H9 (cell line): ENCODE data around the gene RTN4R. TPM values are rescaled to one million over a fixed set of nuclear protein-coding genes. Genes with fewer than 3 reads are reported as not detected.

ENCODE experiments used
- DNase-seq: peaks from one replicate; pipeline ENCODE4 v3.0.0-alpha.2; 2017
- H2AFZ ChIP-seq: one replicate; pipeline ENCODE4 v1.6.1; 2013; ENCODE audit warnings: mild to moderate bottlenecking, low read length, control low read depth, moderate library complexity
- H2AK5ac ChIP-seq: 2 replicates; pipeline ENCODE4 v1.6.1; 2013; ENCODE audit warnings: low read length, control low read depth, mixed read lengths; ENCODE audit not compliant: insufficient read length
- H2BK120ac ChIP-seq: one replicate; pipeline ENCODE4 v1.6.1; 2013; ENCODE audit warnings: low read depth, mild to moderate bottlenecking, low read length, control low read depth, inconsistent platforms; ENCODE audit not compliant: poor library complexity, severe bottlenecking
- H2BK12ac ChIP-seq: 2 replicates; pipeline ENCODE4 v1.6.1; 2013; ENCODE audit warnings: low read length, control low read depth, mixed read lengths, low read depth; ENCODE audit not compliant: insufficient read length
- H2BK15ac ChIP-seq: 2 replicates; pipeline ENCODE4 v1.6.1; 2013; ENCODE audit warnings: low read depth, low read length, control low read depth
- H2BK20ac ChIP-seq: one replicate; pipeline ENCODE4 v1.6.1; 2013; ENCODE audit warnings: low read depth, mild to moderate bottlenecking, low read length, control low read depth, inconsistent platforms; ENCODE audit not compliant: poor library complexity, severe bottlenecking
- H2BK5ac ChIP-seq: 2 replicates; pipeline ENCODE4 v1.6.1; 2013; ENCODE audit warnings: low read length, control low read depth, mixed read lengths; ENCODE audit not compliant: insufficient read length
- H3K14ac ChIP-seq: 2 replicates; pipeline ENCODE4 v1.6.1; 2013; ENCODE audit warnings: low read length, control low read depth; ENCODE audit not compliant: insufficient read depth
- H3K18ac ChIP-seq: 2 replicates; pipeline ENCODE4 v1.6.1; 2013; ENCODE audit warnings: low read depth, mild to moderate bottlenecking, mixed read lengths, low read length, control low read depth; ENCODE audit not compliant: insufficient read length
- H3K23ac ChIP-seq: 2 replicates; pipeline ENCODE4 v1.6.1; 2013; ENCODE audit warnings: low read length, control low read depth, mixed read lengths, low read depth; ENCODE audit not compliant: insufficient read length
- H3K23me2 ChIP-seq: 2 replicates; pipeline ENCODE4 v1.6.1; 2013; ENCODE audit warnings: low read depth, mild to moderate bottlenecking, mixed read lengths, low read length, control low read depth; ENCODE audit not compliant: insufficient read length, poor library complexity, severe bottlenecking
- H3K27ac ChIP-seq: 2 replicates; pipeline ENCODE4 v1.5.1; 2013; ENCODE audit warnings: low read length, control low read depth, mixed read lengths, low read depth; ENCODE audit not compliant: insufficient read length
- H3K27me3 ChIP-seq: 2 replicates; pipeline ENCODE4 v1.6.1; 2013; ENCODE audit warnings: low read length, control low read depth, inconsistent platforms; ENCODE audit not compliant: insufficient read depth
- H3K4ac ChIP-seq: 2 replicates; pipeline ENCODE4 v1.6.1; 2013; ENCODE audit warnings: low read depth, mild to moderate bottlenecking, control low read depth, inconsistent platforms, low read length, moderate library complexity
- H3K4me1 ChIP-seq: 2 replicates; pipeline ENCODE4 v1.6.1; 2013; ENCODE audit warnings: low read length, control low read depth, inconsistent platforms; ENCODE audit not compliant: insufficient read depth
- H3K4me2 ChIP-seq: 2 replicates; pipeline ENCODE4 v1.6.1; 2013; ENCODE audit warnings: low read length, control low read depth, mixed read lengths; ENCODE audit not compliant: insufficient read length, insufficient read depth
- H3K56ac ChIP-seq: 2 replicates; pipeline ENCODE4 v1.6.1; 2013; ENCODE audit warnings: low read depth, mild to moderate bottlenecking, mixed read lengths, low read length, control low read depth; ENCODE audit not compliant: insufficient read length
- H3K79me1 ChIP-seq: 2 replicates; pipeline ENCODE4 v1.6.1; 2013; ENCODE audit warnings: low read depth, mild to moderate bottlenecking, moderate library complexity, low read length, control low read depth, inconsistent platforms; ENCODE audit not compliant: insufficient read depth, poor library complexity, severe bottlenecking
- H3K79me2 ChIP-seq: 2 replicates; pipeline ENCODE4 v1.6.1; 2013; ENCODE audit warnings: low read length, control low read depth, inconsistent platforms; ENCODE audit not compliant: insufficient read depth
- H3K9ac ChIP-seq: 2 replicates; pipeline ENCODE4 v1.6.1; 2013; ENCODE audit warnings: low read length, control low read depth, mixed read lengths; ENCODE audit not compliant: insufficient read length; ENCODE audit errors: extremely low read depth
- H3K9me3 ChIP-seq: one replicate; pipeline ENCODE4 v1.6.1; 2013; ENCODE audit warnings: low read depth, low read length, inconsistent platforms; ENCODE audit not compliant: control insufficient read depth
- H3T11ph ChIP-seq: one replicate; pipeline ENCODE4 v1.6.1; 2013; ENCODE audit warnings: mild to moderate bottlenecking, low read length, control low read depth, inconsistent platforms
- H4K20me1 ChIP-seq: one replicate; pipeline ENCODE4 v1.6.1; 2013; ENCODE audit not compliant: control insufficient read depth, insufficient read length, insufficient read depth
- H4K5ac ChIP-seq: 2 replicates; pipeline ENCODE4 v1.6.1; 2013; ENCODE audit warnings: low read depth, mild to moderate bottlenecking, mixed read lengths, low read length, control low read depth; ENCODE audit not compliant: insufficient read length
- H4K8ac ChIP-seq: replicated peaks from 2 replicates; pipeline ENCODE4 v1.6.1; 2013; ENCODE audit warnings: low read length, control low read depth, mixed read lengths, low read depth; ENCODE audit not compliant: insufficient read length
- H4K91ac ChIP-seq: 2 replicates; pipeline ENCODE4 v1.6.1; 2013; ENCODE audit warnings: low read depth, mild to moderate bottlenecking, moderate library complexity, mixed read lengths, low read length, control low read depth; ENCODE audit not compliant: insufficient read length
- H3K27ac Mint-ChIP-seq, 3 experiments: 2 replicates in 2 of 3; 3 replicates in 1 of 3; pipeline ENCODE4 v1.8.0; 2020 to 2021; ENCODE audit warnings: mixed read lengths in 3 of 3, mild to moderate bottlenecking in 1 of 3, moderate library complexity in 1 of 3
- H3K27me3 Mint-ChIP-seq: 2 replicates; pipeline ENCODE4 v1.8.0; 2021; ENCODE audit warnings: low read depth, mild to moderate bottlenecking, moderate library complexity, mixed read lengths
- H3K36me3 Mint-ChIP-seq, 3 experiments: 2 replicates in 2 of 3; 3 replicates in 1 of 3; pipeline ENCODE4 v1.8.0; 2020 to 2021; ENCODE audit warnings: low read depth in 3 of 3, mixed read lengths in 3 of 3; ENCODE audit not compliant: insufficient read depth in 1 of 3
- H3K4me1 Mint-ChIP-seq, 2 experiments: 2 replicates each; pipeline ENCODE4 v1.8.0; 2020; ENCODE audit warnings: mixed read lengths in 2 of 2
- H3K4me3 Mint-ChIP-seq, 2 experiments: 2 replicates in 1 of 2; 3 replicates in 1 of 2; pipeline ENCODE4 v1.8.0; 2020 to 2021; ENCODE audit warnings: mild to moderate bottlenecking in 2 of 2, mixed read lengths in 2 of 2, moderate library complexity in 1 of 2
- H3K9me3 Mint-ChIP-seq, 2 experiments: 2 replicates in 1 of 2; 3 replicates in 1 of 2; pipeline ENCODE4 v1.8.0; 2020; ENCODE audit warnings: mild to moderate bottlenecking in 2 of 2, mixed read lengths in 2 of 2, moderate library complexity in 1 of 2
- CTCF ChIP-seq: fragments of 200-600 bp; sonication (generic); conservative IDR thresholded peaks from 3 replicates; pipeline ENCODE4 v1.8.0; 2021; ENCODE audit warnings: antibody characterized with exemption, mild to moderate bottlenecking
- WGBS: extraction: QIAGEN DNeasy Blood & Tissue Kit; methylation state at CpG from one replicate; pipeline ENCODE4 v1.1.7; 2013; ENCODE audit warnings: missing lambda C conversion rate, low lambda C conversion rate, mixed read lengths; ENCODE audit not compliant: insufficient read length; ENCODE audit errors: extremely low coverage; 5-methylcytosine and 5-hydroxymethylcytosine counted together
- total RNA-seq: library from RNA; stranded (reverse); gene quantifications from 2 replicates; pipeline ENCODE4 v1.2.1, GENCODE V29; 2021

Gene RTN4R
- total RNA-seq, 1 experiment from 2014 or later, result 19.0 TPM

- no peak for DNase-seq
- Histone ChIP-seq H3K27me3 (no peaks in the 10 kb centered on the region), H2BK15ac (no peak overlapping the region), H2BK12ac (no peak overlapping the region), H4K5ac (no peak overlapping the region), H3K9me3 (no peaks in the 10 kb centered on the region), H3T11ph (no peak overlapping the region), H2AFZ (no peak overlapping the region), H2BK20ac (no peak overlapping the region), H2AK5ac (no peak overlapping the region), H4K8ac (no peak overlapping the region), H4K91ac (no peak overlapping the region), H4K20me1 (peaks cover 3% of the 10 kb centered on the region), H3K23ac (no peak overlapping the region), H3K4ac (no peak overlapping the region), H3K9ac (no peak overlapping the region), H2BK5ac (no peak overlapping the region), H2BK120ac (no peak overlapping the region), H3K4me2 (no peak overlapping the region), H3K27ac (no peak overlapping the region), H3K79me2 (no peaks in the 10 kb centered on the region), H3K14ac (no peak overlapping the region; the same call in 1 of the 2 replicates), H3K4me1 (peaks cover 5% of the 10 kb centered on the region; the same call in 1 of the 2 replicates), H3K56ac (no peak overlapping the region), H3K79me1 (no peaks in the 10 kb centered on the region), H3K18ac (no peak overlapping the region), H3K23me2 (no peaks in the 10 kb centered on the region)
- Mint-ChIP-seq H3K27me3 (no peaks in the 10 kb centered on the region), H3K36me3 (peaks cover 3 to 8% (median 3%) of the 10 kb centered on the region in 3 experiments; a peak in 4 of 7 replicates), H3K27ac (0 out of 7 replicates have a peak overlapping the region, but pooled peaks of 1 of the 3 experiments have one; percentile 52), H3K4me3 (no peak overlapping the region; a peak in 1 of 5 replicates), H3K9me3 (no peaks in the 10 kb centered on the region), H3K4me1 (peaks cover 13 to 24% of the 10 kb centered on the region in 2 experiments)
- no peak for TF ChIP-seq CTCF
- WGBS, result no CpG with 5 or more reads among the region's 9 CpGs
These were observed 28.3 kb downstream of the RTN4R start for GRCh38 chr22:20239676-20240446.
